Measurements from ENCODE around the gene HNRNPU. TPM values are rescaled to one million over a fixed set of nuclear protein-coding genes. Genes with fewer than 3 reads are reported as not detected.

The HNRNPU gene
- polyA plus RNA-seq, 3 donors = 71.5 to 197 (median 143) TPM

DNA sequence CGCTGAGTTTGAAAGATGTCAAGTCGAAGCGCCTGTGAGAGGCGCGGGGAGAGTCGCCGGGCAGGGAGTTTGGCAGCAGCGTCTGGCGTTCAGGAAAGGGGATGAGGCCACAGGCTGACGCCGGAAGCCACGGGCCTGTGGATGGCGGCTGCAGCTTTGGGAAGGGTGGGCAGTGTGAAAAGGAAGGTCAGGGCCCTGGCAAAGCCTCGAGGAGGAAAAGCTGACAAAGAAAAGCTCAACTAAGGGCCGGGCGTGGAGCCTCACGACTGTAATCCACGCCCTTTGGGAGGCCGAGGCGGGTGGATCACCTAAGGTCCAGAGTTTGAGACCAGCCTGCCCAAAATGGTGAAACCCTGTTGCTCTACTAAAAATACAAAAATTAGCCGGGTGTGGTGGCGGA lies 54.1 kb downstream of the HNRNPU start:
- intact Hi-C loops (cut with micrococcal nuclease) = no loop called here
- H3K9ac ChIP-seq (ENCODE audit: insufficient read depth, low read length, poor library complexity, severe bottlenecking) = no peak overlapping the region
- no peak for DNase-seq
- Mint-ChIP-seq H3K36me3 (no peaks in the 10 kb centered on the region), H3K4me3 (no peak overlapping the region), H3K4me1 (peaks cover 7% of the 10 kb centered on the region), H3K9me3 (peaks cover 0 to 4% (median 0%) of the 10 kb centered on the region in 7 donors), H3K27ac (peak overlapping the region in 2 of 7 donors; percentile 4 to 56), H3K27me3 (ENCODE audit: low read depth in 3 of 3) (peaks cover 10 to 21% (median 17%) of the 10 kb centered on the region in 3 donors)
- no peaks in the 10 kb centered on the region for H3K27me3 ChIP-seq (ENCODE audit: control insufficient read depth in 2 of 2, insufficient read depth in 2 of 2, low read length in 2 of 2)
- no peaks in the 10 kb centered on the region for H3K9me3 ChIP-seq (replicated peaks in 1 of 2; ENCODE audit: control insufficient read depth in 1 of 2, insufficient read depth in 1 of 2, low read length in 2 of 2)
- 90% methylated on average over 22 of the region's 22 CpGs for WGBS (ENCODE audit: insufficient coverage)
- H3K4me2 ChIP-seq (replicated peaks; ENCODE audit: extremely low read depth, low read length, poor library complexity, severe bottlenecking) = no peak overlapping the region
- no peaks in the 10 kb centered on the region for H3K36me3 ChIP-seq (replicated peaks in 1 of 2; ENCODE audit: control insufficient read depth in 1 of 2, insufficient read depth in 2 of 2, low read length in 2 of 2)
- H4K20me1 ChIP-seq (ENCODE audit: insufficient read depth, low read length) = no peaks in the 10 kb centered on the region
- H3K79me2 ChIP-seq (ENCODE audit: insufficient read depth, low read length) = no peaks in the 10 kb centered on the region
- H3K4me1 ChIP-seq (ENCODE audit: control insufficient read depth in 1 of 2, insufficient read depth in 2 of 2, low read length in 2 of 2) = peaks cover 0 to 4% of the 10 kb centered on the region in 2 donors
- H2AFZ ChIP-seq (ENCODE audit: insufficient read depth, low read depth, low read length, poor library complexity, severe bottlenecking) = no peak overlapping the region
- H3K4me3 ChIP-seq (replicated peaks in 1 of 3; ENCODE audit: low read depth in 2 of 3, low read length in 3 of 3) = no peak overlapping the region
- no peak overlapping the region for H3K27ac ChIP-seq (ENCODE audit: low read depth in 1 of 2, low read length in 2 of 2)
- TF ChIP-seq, protein P1, sequence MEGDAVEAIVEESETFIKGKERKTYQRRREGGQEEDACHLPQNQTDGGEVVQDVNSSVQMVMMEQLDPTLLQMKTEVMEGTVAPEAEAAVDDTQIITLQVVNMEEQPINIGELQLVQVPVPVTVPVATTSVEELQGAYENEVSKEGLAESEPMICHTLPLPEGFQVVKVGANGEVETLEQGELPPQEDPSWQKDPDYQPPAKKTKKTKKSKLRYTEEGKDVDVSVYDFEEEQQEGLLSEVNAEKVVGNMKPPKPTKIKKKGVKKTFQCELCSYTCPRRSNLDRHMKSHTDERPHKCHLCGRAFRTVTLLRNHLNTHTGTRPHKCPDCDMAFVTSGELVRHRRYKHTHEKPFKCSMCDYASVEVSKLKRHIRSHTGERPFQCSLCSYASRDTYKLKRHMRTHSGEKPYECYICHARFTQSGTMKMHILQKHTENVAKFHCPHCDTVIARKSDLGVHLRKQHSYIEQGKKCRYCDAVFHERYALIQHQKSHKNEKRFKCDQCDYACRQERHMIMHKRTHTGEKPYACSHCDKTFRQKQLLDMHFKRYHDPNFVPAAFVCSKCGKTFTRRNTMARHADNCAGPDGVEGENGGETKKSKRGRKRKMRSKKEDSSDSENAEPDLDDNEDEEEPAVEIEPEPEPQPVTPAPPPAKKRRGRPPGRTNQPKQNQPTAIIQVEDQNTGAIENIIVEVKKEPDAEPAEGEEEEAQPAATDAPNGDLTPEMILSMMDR (IDR thresholded peaks at IDR 0.05) = no peak

DNA sequence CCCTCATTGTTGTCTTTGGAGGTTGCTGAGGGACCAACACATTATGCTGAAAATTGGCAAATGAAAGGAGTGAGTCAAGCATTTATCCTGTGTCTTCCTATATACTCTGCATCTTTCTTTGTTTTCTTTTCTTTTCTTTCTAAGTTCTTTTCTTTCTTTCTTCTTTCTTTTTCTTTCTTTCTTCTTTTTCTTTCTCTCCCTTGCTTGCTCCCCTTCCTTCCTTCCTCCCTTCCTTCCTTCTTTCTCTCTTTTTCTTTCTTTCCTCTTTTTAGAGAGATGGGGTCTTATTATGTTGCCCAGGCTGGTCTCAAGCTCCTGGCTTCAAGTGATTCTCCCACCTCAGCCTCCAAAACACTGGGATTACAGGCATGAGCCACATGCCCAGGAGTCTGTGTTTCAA lies 57.2 kb downstream of the HNRNPU start:
- no peaks in the 10 kb centered on the region for H3K4me1 ChIP-seq (ENCODE audit: control insufficient read depth in 1 of 2, insufficient read depth in 2 of 2, low read length in 2 of 2)
- H3K27ac Mint-ChIP-seq = no peak overlapping the region
- intact Hi-C loops (cut with micrococcal nuclease) = no loop called here

More for the DNA sequence above, 57.2 kb downstream of the HNRNPU start:
- Histone ChIP-seq H3K79me2 (ENCODE audit: insufficient read depth, low read length) (no peaks in the 10 kb centered on the region), H3K4me3 (replicated peaks in 1 of 3; ENCODE audit: low read depth in 2 of 3, low read length in 3 of 3) (no peak overlapping the region), H3K9ac (ENCODE audit: insufficient read depth, low read length, poor library complexity, severe bottlenecking) (no peak overlapping the region), H3K27me3 (ENCODE audit: control insufficient read depth in 2 of 2, insufficient read depth in 2 of 2, low read length in 2 of 2) (no peaks in the 10 kb centered on the region), H4K20me1 (ENCODE audit: insufficient read depth, low read length) (no peaks in the 10 kb centered on the region), H3K4me2 (replicated peaks; ENCODE audit: extremely low read depth, low read length, poor library complexity, severe bottlenecking) (no peak overlapping the region), H3K27ac (ENCODE audit: low read depth in 1 of 2, low read length in 2 of 2) (no peak overlapping the region), H3K36me3 (replicated peaks in 1 of 2; ENCODE audit: control insufficient read depth in 1 of 2, insufficient read depth in 2 of 2, low read length in 2 of 2) (no peaks in the 10 kb centered on the region), H2AFZ (ENCODE audit: insufficient read depth, low read depth, low read length, poor library complexity, severe bottlenecking) (no peak overlapping the region), H3K9me3 (replicated peaks in 1 of 2; ENCODE audit: control insufficient read depth in 1 of 2, insufficient read depth in 1 of 2, low read length in 2 of 2) (no peaks in the 10 kb centered on the region)
- H3K4me1 Mint-ChIP-seq = peaks cover 6% of the 10 kb centered on the region
- H3K4me3 Mint-ChIP-seq = no peak overlapping the region
- TF ChIP-seq, protein P1 (IDR thresholded peaks at IDR 0.05) = no peak
- no peaks in the 10 kb centered on the region for H3K36me3 Mint-ChIP-seq
- peaks cover 10 to 28% (median 19%) of the 10 kb centered on the region in 3 donors for H3K27me3 Mint-ChIP-seq (ENCODE audit: low read depth in 3 of 3)
- DNase-seq = no peak
- peaks cover 0 to 4% (median 0%) of the 10 kb centered on the region in 7 donors for H3K9me3 Mint-ChIP-seq

Data from CD14-positive monocyte (primary cell).